Transverse colon (tissue), 4 donors: Measurements from ENCODE around the gene GABRG3. TPM values are rescaled to one million over a fixed set of nuclear protein-coding genes. Genes with fewer than 3 reads are reported as not detected.

ENCODE experiments used
- DNase-seq: peaks from one replicate; pipeline ENCODE4 v3.0.0-alpha.2; 2019
- H3K27ac ChIP-seq, 4 donors: fragments of 200-600 bp; sonication (generic); 2 replicates each; pipeline ENCODE4 v1.5.1; 2016 to 2018; ENCODE audit warnings: inconsistent platforms in 4 of 4
- H3K27me3 ChIP-seq: fragments of 200-600 bp; sonication (generic); 2 replicates; pipeline ENCODE4 v1.5.1; 2017; ENCODE audit warnings: inconsistent platforms
- H3K36me3 ChIP-seq, 4 donors: fragments of 200-600 bp; sonication (generic); 2 replicates each; pipeline ENCODE4 v1.5.1; 2017 to 2019; ENCODE audit warnings: inconsistent platforms in 4 of 4
- H3K4me1 ChIP-seq, 4 donors: fragments of 200-600 bp; sonication (generic); 2 replicates each; pipeline ENCODE4 v1.5.1; 2017 to 2020; ENCODE audit warnings: inconsistent platforms in 4 of 4
- H3K4me3 ChIP-seq, 4 donors: fragments of 200-600 bp; sonication (generic); 1 replicate in 1 of 4; 2 replicates in 3 of 4; pipeline versions ENCODE4 v1.5.1 to v1.6.1; 2017 to 2019; ENCODE audit warnings: inconsistent platforms in 4 of 4
- H3K9me3 ChIP-seq, 2 donors: fragments of 200-600 bp; sonication (generic); 2 replicates each; pipeline ENCODE4 v1.5.1; 2017 to 2019; ENCODE audit warnings: inconsistent platforms in 2 of 2
- EP300 ChIP-seq: sonication (generic); formaldehyde crosslinking; IDR thresholded peaks from one replicate; pipeline ENCODE4 v1.6.1; 2017; ENCODE audit warnings: antibody characterized with exemption, low read depth
- POLR2A ChIP-seq: fragments of 450-650 bp; IDR thresholded peaks from one replicate; pipeline ENCODE4 v1.6.1; 2016; ENCODE audit warnings: antibody characterized with exemption, mild to moderate bottlenecking, moderate library complexity
- POLR2AphosphoS5 ChIP-seq, 3 donors: sonication (generic); formaldehyde crosslinking; IDR thresholded peaks; one replicate each; pipeline ENCODE4 v1.6.1; 2016; ENCODE audit warnings: antibody characterized with exemption in 3 of 3
- WGBS, 2 donors: methylation state at CpG; one replicate each; pipeline ENCODE4 v1.1.5; 2018; ENCODE audit warnings: low coverage in 1 of 2; 5-methylcytosine and 5-hydroxymethylcytosine counted together
- in situ Hi-C, 4 donors: fragments of 200-750 bp; cut with MboI; loops; one replicate each; pipeline versions ENCODE4 v1.15.0 to v1.15.1; 2017; ENCODE audit warnings: low sequenced_read_pairs in 3 of 4, low pct_ligation_motif_present in 1 of 4, low pct_unique_long_range_greater_than_20kb in 1 of 4
- intact Hi-C: fragments of 100-400 bp; cut with DNase I; formaldehyde crosslinking; loops from one replicate; pipeline ENCODE4 v1.15.1; 2023; ENCODE audit warnings: low total_unique reads
- total RNA-seq, 4 donors: library from RNA; depleted of rRNA; stranded (reverse); fragments of >200 nt; gene quantifications; one replicate each; pipeline ENCODE4 v1.1.0, GENCODE V29; 2016
- TF ChIP-seq, protein P1 (sequence below), 5 experiments: fragments of 200-600 bp in 3 of 5; fragments of 450-650 bp in 2 of 5; sonication (generic) in 3 of 5; IDR thresholded peaks; 1 replicate in 2 of 5; 2 replicates in 3 of 5; pipeline ENCODE4 v1.5.1; 2016 to 2017; ENCODE audit warnings: antibody characterized with exemption in 5 of 5, inconsistent platforms in 3 of 5, mild to moderate bottlenecking in 2 of 5, moderate library complexity in 1 of 5

Gene GABRG3
- total RNA-seq, 4 donors from 2014 or later: not detected

DNA sequence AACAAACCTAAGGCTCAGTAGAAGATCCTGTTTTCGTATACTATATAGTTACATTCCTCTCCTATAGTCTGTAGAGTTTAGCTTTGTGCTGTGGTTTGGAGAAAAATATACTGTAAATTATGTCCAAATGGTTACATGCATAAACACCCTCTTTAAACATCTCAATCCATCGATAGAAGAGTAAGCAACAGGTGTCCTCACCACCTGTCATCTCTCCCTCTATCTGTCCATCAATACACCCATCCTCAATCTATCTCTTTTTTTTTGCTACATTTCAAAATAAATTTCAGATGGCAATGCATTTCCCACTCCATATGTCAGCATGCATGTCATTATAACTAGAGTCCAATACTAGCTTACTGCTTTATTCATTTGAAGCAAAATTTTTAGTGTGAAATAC, 21.0 kb upstream of the GABRG3 start:
- Histone ChIP-seq H3K9me3 (peaks cover 0 to 21% of the 10 kb centered on the region in 2 donors), H3K4me3 (no peak overlapping the region), H3K27ac (no peak overlapping the region), H3K27me3 (no peaks in the 10 kb centered on the region), H3K4me1 (no peaks in the 10 kb centered on the region), H3K36me3 (no peaks in the 10 kb centered on the region)
- intact Hi-C loops (loop anchor here (2.0 kb wide), 1 partner anchor 23 kb away; no protein-coding TSS in a partner anchor), in situ Hi-C loops (no loop called here)
- DNase-seq: no peak
- no peak for TF ChIP-seq POLR2A
- no peak for TF ChIP-seq EP300
- TF ChIP-seq, protein P1, sequence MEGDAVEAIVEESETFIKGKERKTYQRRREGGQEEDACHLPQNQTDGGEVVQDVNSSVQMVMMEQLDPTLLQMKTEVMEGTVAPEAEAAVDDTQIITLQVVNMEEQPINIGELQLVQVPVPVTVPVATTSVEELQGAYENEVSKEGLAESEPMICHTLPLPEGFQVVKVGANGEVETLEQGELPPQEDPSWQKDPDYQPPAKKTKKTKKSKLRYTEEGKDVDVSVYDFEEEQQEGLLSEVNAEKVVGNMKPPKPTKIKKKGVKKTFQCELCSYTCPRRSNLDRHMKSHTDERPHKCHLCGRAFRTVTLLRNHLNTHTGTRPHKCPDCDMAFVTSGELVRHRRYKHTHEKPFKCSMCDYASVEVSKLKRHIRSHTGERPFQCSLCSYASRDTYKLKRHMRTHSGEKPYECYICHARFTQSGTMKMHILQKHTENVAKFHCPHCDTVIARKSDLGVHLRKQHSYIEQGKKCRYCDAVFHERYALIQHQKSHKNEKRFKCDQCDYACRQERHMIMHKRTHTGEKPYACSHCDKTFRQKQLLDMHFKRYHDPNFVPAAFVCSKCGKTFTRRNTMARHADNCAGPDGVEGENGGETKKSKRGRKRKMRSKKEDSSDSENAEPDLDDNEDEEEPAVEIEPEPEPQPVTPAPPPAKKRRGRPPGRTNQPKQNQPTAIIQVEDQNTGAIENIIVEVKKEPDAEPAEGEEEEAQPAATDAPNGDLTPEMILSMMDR (IDR thresholded peaks at IDR 0.05): no peak
- TF ChIP-seq POLR2AphosphoS5 (IDR thresholded peaks at IDR 0.05): no peak
- 73 to 75% methylated on average over 2 of the region's 2 CpGs for WGBS, 2 donors

GRCh38 chr15:26954403-26954802, 16.6 kb upstream of the GABRG3 start:
- Histone ChIP-seq H3K36me3 (no peaks in the 10 kb centered on the region), H3K9me3 (peaks cover 3 to 26% of the 10 kb centered on the region in 2 donors), H3K4me1 (no peaks in the 10 kb centered on the region), H3K4me3 (no peak overlapping the region), H3K27ac (no peak overlapping the region), H3K27me3 (no peaks in the 10 kb centered on the region)
- in situ Hi-C loops (no loop called here), intact Hi-C loops (no loop called here)
- TF ChIP-seq POLR2A: no peak
- TF ChIP-seq, protein P1 (IDR thresholded peaks at IDR 0.05): no peak
- TF ChIP-seq POLR2AphosphoS5 (IDR thresholded peaks at IDR 0.05): no peak
- no peak for TF ChIP-seq EP300
- DNase-seq: no peak
- WGBS, 2 donors: 22 to 56% methylated on average over 2 of the region's 2 CpGs

DNA sequence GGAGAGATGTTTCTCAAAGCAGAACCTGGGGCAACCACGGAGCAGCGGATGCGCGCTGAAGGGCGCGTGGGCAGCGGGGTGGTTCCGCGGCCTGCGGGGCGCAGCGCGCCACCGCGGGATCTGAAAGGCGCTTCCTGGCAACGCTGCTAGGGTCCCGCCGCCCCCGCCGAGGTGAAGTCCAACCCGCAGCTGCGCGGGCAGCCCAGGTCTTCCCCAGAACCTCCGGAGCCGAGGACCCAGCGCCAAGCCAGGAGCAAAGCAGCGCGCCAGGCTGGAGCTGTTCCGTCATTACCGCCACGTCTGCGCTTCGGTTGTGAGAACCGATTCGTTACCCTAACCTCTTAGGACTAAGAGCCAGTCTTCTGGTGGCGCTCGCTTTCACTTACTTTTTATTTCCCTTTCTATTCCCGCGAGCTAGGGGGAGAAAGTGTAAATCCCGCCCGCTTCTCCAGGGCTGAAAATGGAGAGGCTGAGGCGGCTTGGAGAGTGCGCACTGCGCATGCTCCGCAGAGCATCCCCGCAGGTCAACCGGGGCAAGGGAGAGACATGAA, 3.2 kb upstream of the GABRG3 start:
- Histone ChIP-seq H3K27me3 (peaks cover 13% of the 10 kb centered on the region), H3K4me1 (no peaks in the 10 kb centered on the region), H3K27ac (no peak overlapping the region), H3K9me3 (no peaks in the 10 kb centered on the region), H3K36me3 (no peaks in the 10 kb centered on the region), H3K4me3 (no peak overlapping the region)
- no peak for DNase-seq
- in situ Hi-C loops (no loop called here), intact Hi-C loops (no loop called here)
- 36 to 63% methylated on average over 4 to 48 of the region's 48 CpGs for WGBS, 2 donors
- TF ChIP-seq EP300: no peak
- no peak for TF ChIP-seq POLR2A
- no peak for TF ChIP-seq POLR2AphosphoS5 (IDR thresholded peaks at IDR 0.05)
- TF ChIP-seq, protein P1 (IDR thresholded peaks at IDR 0.05): no peak

GRCh38 chr15:26968806-26969205, 2.2 kb upstream of the GABRG3 start:
- Histone ChIP-seq H3K27me3 (peaks cover 13% of the 10 kb centered on the region), H3K4me3 (no peak overlapping the region), H3K27ac (no peak overlapping the region), H3K4me1 (no peaks in the 10 kb centered on the region), H3K36me3 (no peaks in the 10 kb centered on the region), H3K9me3 (peaks cover 0 to 3% of the 10 kb centered on the region in 2 donors)
- WGBS, 2 donors: 56 to 68% methylated on average over 2 of the region's 2 CpGs
- DNase-seq: no peak
- no peak for TF ChIP-seq POLR2A
- TF ChIP-seq, protein P1 (IDR thresholded peaks at IDR 0.05): no peak
- no peak for TF ChIP-seq POLR2AphosphoS5 (IDR thresholded peaks at IDR 0.05)
- TF ChIP-seq EP300: no peak
- in situ Hi-C loops (no loop called here), intact Hi-C loops (no loop called here)
